Measurements from ENCODE around the gene KLHL29. TPM values are rescaled to one million over a fixed set of nuclear protein-coding genes. Genes with fewer than 3 reads are reported as not detected.
A peak's percentile ranks its signal among the peaks of the same experiment; 100 is the strongest.

KLHL29 gene
- polyA plus RNA-seq, 1 of the 3 experiments (the other 2 are of a cell fraction), result 4.6 TPM

DNA sequence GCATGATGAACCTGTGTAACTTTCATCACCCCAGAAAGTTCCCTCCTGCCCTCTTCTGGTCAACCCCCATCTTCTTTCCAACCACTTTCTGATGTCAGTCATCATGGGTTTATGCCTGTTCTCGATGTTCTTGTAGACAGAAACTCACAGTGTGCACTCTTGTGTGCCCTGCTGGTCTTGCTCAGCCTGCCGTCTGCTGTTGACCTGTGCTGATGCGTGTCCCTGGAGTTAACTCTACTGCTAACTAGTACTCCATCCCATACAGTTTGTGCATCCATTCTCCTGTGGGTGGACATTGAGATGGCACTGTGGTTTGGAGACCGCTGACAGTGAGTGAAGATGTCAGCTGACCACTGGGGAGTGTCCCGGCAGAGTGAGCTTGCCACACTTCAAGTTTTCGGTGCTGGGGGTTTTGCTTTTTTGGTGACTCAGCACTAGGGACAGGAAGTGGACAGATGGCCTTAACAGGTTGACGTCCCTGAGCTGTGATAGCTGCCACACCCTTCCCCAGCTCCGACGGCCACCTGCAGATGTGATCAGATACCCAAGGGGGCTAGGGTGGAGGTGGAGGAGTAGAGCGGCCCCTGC is 14.8 kb downstream of the KLHL29 start:
- ChIA-PET CTCF (interaction anchor here (1.0 kb wide), 1 partner anchor 49 kb away, joined by 3 read pairs; no protein-coding TSS in a partner anchor), POLR2A (no interaction called here)
- TF ChIP-seq RAD21 (IDR thresholded peaks at IDR 0.05; ENCODE audit: low read length) (peak; percentile 39), EZH2phosphoT487 (IDR thresholded peaks at IDR 0.05; ENCODE audit: borderline replicate concordance, low read depth) (no peak)
- H3K9me2 ChIP-seq, result no peaks in the 10 kb centered on the region
- no peak overlapping the region for H3K9ac ChIP-seq
- peaks cover 15% of the 10 kb centered on the region for H3F3A ChIP-seq (replicated peaks; ENCODE audit: insufficient read depth)
- no peaks in the 10 kb centered on the region for H4K20me1 ChIP-seq (ENCODE audit: insufficient read depth)
- H3K4me3 ChIP-seq (ENCODE audit: low read depth in 2 of 2, low read length in 1 of 2), result no peak overlapping the region
- peaks cover 6% of the 10 kb centered on the region; the same call in 1 of the 2 replicates for H3K79me2 ChIP-seq (ENCODE audit: insufficient read depth)
- peaks cover 15 to 18% of the 10 kb centered on the region in 2 experiments; a peak in 3 of 4 replicates for H3K4me1 ChIP-seq (ENCODE audit: control insufficient read depth in 1 of 2, insufficient read depth in 2 of 2, low read depth in 1 of 2, low read length in 1 of 2)
- 88% methylated on average over 10 of the region's 10 CpGs for WGBS (ENCODE audit: low lambda C conversion rate)
- H3K27ac ChIP-seq (ENCODE audit: low read depth in 2 of 2, low read length in 1 of 2), result no peak overlapping the region
- H2AFZ ChIP-seq (ENCODE audit: low read depth), result no peak overlapping the region
- no peak for DNase-seq
- H3K36me3 ChIP-seq (replicated peaks in 1 of 2; ENCODE audit: control insufficient read depth in 1 of 2, insufficient read depth in 2 of 2, low read length in 1 of 2), result no peaks in the 10 kb centered on the region
- H3K4me2 ChIP-seq, result no peak overlapping the region
- no peaks in the 10 kb centered on the region for H3K9me3 ChIP-seq
- no peaks in the 10 kb centered on the region for H3K27me3 ChIP-seq (ENCODE audit: insufficient read depth)

- no peaks in the 10 kb centered on the region for H3K36me3 ChIP-seq (replicated peaks in 1 of 2; ENCODE audit: control insufficient read depth in 1 of 2, insufficient read depth in 2 of 2, low read length in 1 of 2)
- H3K4me2 ChIP-seq, result no peak overlapping the region
- TF ChIP-seq JUND (IDR thresholded peaks at IDR 0.05), result no peak
- TF ChIP-seq RFX5 (IDR thresholded peaks at IDR 0.05; ENCODE audit: low read length), result no peak
- no peak for TF ChIP-seq YY1 (IDR thresholded peaks at IDR 0.05; ENCODE audit: low read depth)
- TF ChIP-seq, protein P1, sequence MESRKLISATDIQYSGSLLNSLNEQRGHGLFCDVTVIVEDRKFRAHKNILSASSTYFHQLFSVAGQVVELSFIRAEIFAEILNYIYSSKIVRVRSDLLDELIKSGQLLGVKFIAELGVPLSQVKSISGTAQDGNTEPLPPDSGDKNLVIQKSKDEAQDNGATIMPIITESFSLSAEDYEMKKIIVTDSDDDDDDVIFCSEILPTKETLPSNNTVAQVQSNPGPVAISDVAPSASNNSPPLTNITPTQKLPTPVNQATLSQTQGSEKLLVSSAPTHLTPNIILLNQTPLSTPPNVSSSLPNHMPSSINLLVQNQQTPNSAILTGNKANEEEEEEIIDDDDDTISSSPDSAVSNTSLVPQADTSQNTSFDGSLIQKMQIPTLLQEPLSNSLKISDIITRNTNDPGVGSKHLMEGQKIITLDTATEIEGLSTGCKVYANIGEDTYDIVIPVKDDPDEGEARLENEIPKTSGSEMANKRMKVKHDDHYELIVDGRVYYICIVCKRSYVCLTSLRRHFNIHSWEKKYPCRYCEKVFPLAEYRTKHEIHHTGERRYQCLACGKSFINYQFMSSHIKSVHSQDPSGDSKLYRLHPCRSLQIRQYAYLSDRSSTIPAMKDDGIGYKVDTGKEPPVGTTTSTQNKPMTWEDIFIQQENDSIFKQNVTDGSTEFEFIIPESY (IDR thresholded peaks at IDR 0.05; ENCODE audit: borderline replicate concordance, low read depth), result no peak
- no peak for TF ChIP-seq EP300 (IDR thresholded peaks at IDR 0.05; ENCODE audit: borderline replicate concordance in 1 of 2, low read depth in 1 of 2, low read length in 1 of 2)
- TF ChIP-seq, protein P2, sequence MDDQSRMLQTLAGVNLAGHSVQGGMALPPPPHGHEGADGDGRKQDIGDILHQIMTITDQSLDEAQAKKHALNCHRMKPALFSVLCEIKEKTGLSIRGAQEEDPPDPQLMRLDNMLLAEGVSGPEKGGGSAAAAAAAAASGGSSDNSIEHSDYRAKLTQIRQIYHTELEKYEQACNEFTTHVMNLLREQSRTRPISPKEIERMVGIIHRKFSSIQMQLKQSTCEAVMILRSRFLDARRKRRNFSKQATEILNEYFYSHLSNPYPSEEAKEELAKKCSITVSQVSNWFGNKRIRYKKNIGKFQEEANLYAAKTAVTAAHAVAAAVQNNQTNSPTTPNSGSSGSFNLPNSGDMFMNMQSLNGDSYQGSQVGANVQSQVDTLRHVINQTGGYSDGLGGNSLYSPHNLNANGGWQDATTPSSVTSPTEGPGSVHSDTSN (IDR thresholded peaks at IDR 0.05), result no peak
- no peak for TF ChIP-seq FOSL2 (IDR thresholded peaks at IDR 0.05; ENCODE audit: borderline replicate concordance, low read depth)
- TF ChIP-seq RCOR1 (IDR thresholded peaks at IDR 0.05; ENCODE audit: low read length), result no peak
- no peak for TF ChIP-seq RXRA (IDR thresholded peaks at IDR 0.05; ENCODE audit: borderline replicate concordance, low read depth)
- TF ChIP-seq GATA2 (CRISPR knock-in tag; IDR thresholded peaks at IDR 0.05), result no peak
- TF ChIP-seq EZH2phosphoT487 (IDR thresholded peaks at IDR 0.05; ENCODE audit: borderline replicate concordance, low read depth), result no peak
- TF ChIP-seq CHD2 (IDR thresholded peaks at IDR 0.05; ENCODE audit: low read length, partially characterized antibody), result no peak
- no peak for TF ChIP-seq RAD21 (IDR thresholded peaks at IDR 0.05; ENCODE audit: low read length)
- no peak for TF ChIP-seq TEAD4 (IDR thresholded peaks at IDR 0.05; ENCODE audit: borderline replicate concordance, insufficient read depth)
- no peak for TF ChIP-seq USF2 (IDR thresholded peaks at IDR 0.05; ENCODE audit: borderline replicate concordance, low read depth, low read length)
- TF ChIP-seq MAX (IDR thresholded peaks at IDR 0.05; ENCODE audit: low read depth), result no peak
- no peak for TF ChIP-seq SIN3A (IDR thresholded peaks at IDR 0.05; ENCODE audit: borderline replicate concordance, low read depth, low read length)
- no peak overlapping the region for H2AFZ ChIP-seq (ENCODE audit: low read depth)
- ChIA-PET POLR2A (no interaction called here), CTCF (interaction anchor here (1.0 to 2.3 kb wide), 3 partner anchors 14 to 49 kb away, joined by 3 to 7 read pairs (median 3); partner anchors contain the start of gene KLHL29)
- no peak overlapping the region for H3K4me3 ChIP-seq (ENCODE audit: low read depth in 2 of 2, low read length in 1 of 2)
- H3K27me3 ChIP-seq (ENCODE audit: insufficient read depth), result no peaks in the 10 kb centered on the region
- peaks cover 15 to 23% of the 10 kb centered on the region in 2 experiments; a peak in 3 of 4 replicates for H3K4me1 ChIP-seq (ENCODE audit: control insufficient read depth in 1 of 2, insufficient read depth in 2 of 2, low read depth in 1 of 2, low read length in 1 of 2)
- no peaks in the 10 kb centered on the region for H3K9me3 ChIP-seq
- no peaks in the 10 kb centered on the region for H3K9me2 ChIP-seq
- H3K79me2 ChIP-seq (ENCODE audit: insufficient read depth), result peaks cover 6% of the 10 kb centered on the region; the same call in 1 of the 2 replicates
- peaks cover 18% of the 10 kb centered on the region for H3F3A ChIP-seq (replicated peaks; ENCODE audit: insufficient read depth)
- 94% methylated on average over 4 of the region's 4 CpGs for WGBS (ENCODE audit: low lambda C conversion rate)
- DNase-seq, result no peak
- no peak overlapping the region for H3K27ac ChIP-seq (ENCODE audit: low read depth in 2 of 2, low read length in 1 of 2)
- no peaks in the 10 kb centered on the region for H4K20me1 ChIP-seq (ENCODE audit: insufficient read depth)
- H3K9ac ChIP-seq, result no peak overlapping the region
Measured at GRCh38 chr2:23400703-23401102, 15.7 kb downstream of the KLHL29 start.

Measured in SK-N-SH (cell line).